GM12878 (cell line): Measurements from ENCODE around the gene BET1. TPM values are rescaled to one million over a fixed set of nuclear protein-coding genes. Genes with fewer than 3 reads are reported as not detected.

ENCODE experiments used
- ATAC-seq: fragments of 200-7000 bp; cut with Tn5 transposase; 3 replicates; pipeline ENCODE4 v1.9.1; 2020; ENCODE audit warnings: mild to moderate bottlenecking, moderate library complexity
- BruUV-seq: library from RNA; stranded (reverse); fragments of 400-500 nt; replicated peaks from 2 replicates; lab custom pipeline; 2021; lab: Mats Ljungman, UMichigan
- CTCF ChIA-PET: fragments of 300-600 bp; sonication (Branson Sonifier 250); formaldehyde crosslinking; extraction: SDS; loops from one replicate; lab custom pipeline; 2021; ENCODE audit warnings: inconsistent platforms; lab: Yijun Ruan, JAX
- POLR2A ChIA-PET: fragments of 350-600 bp; formaldehyde crosslinking; extraction: SDS; loops from one replicate; lab custom pipeline; 2021; ENCODE audit warnings: inconsistent platforms; lab: Charles Lee
- RAD21 ChIA-PET: fragments of 300-600 bp; sonication (Branson Sonifier 250); formaldehyde crosslinking; loops from one replicate; lab custom pipeline; 2023; ENCODE audit warnings: antibody characterized with exemption; ENCODE audit not compliant: unreplicated experiment; lab: Charles Lee
- SMC1A ChIA-PET: fragments of 300-600 bp; sonication (Branson Sonifier 250); formaldehyde crosslinking; loops from one replicate; lab custom pipeline; 2023; ENCODE audit not compliant: unreplicated experiment, uncharacterized antibody; lab: Charles Lee
- DNase-seq: peaks from one replicate; pipeline ENCODE4 v3.0.0-alpha.2; 2011; ENCODE audit warnings: low read depth, low spot score
- FAIRE-seq: peaks from 3 replicates; lab custom pipeline; 2011; peaks lifted over from hg19 to GRCh38; lab: Jason Lieb, UNC
- H2AFZ ChIP-seq: 2 replicates; pipeline ENCODE4 v1.6.0; 2011; ENCODE audit warnings: low read depth, low read length, control low read depth; ENCODE audit not compliant: control insufficient read depth
- H3K27ac ChIP-seq: 2 replicates; pipeline ENCODE4 v1.5.1; 2011; ENCODE audit warnings: control low read depth; ENCODE audit not compliant: control insufficient read depth, insufficient read depth
- H3K27me3 ChIP-seq, 2 experiments: replicated peaks in 1 of 2; 2 replicates each; pipeline versions ENCODE4 v1.6.0 to v1.6.1; 2011; ENCODE audit warnings: low read length in 1 of 2; ENCODE audit not compliant: control insufficient read depth in 2 of 2, insufficient read depth in 2 of 2
- H3K36me3 ChIP-seq, 2 experiments: 2 replicates each; pipeline ENCODE4 v1.5.1; 2011; ENCODE audit warnings: low read length in 1 of 2; ENCODE audit not compliant: control insufficient read depth in 2 of 2, insufficient read depth in 2 of 2
- H3K4me1 ChIP-seq: 2 replicates; pipeline ENCODE4 v1.6.1; 2011; ENCODE audit warnings: mild to moderate bottlenecking, low read length, moderate library complexity, mixed read lengths; ENCODE audit not compliant: control insufficient read depth, insufficient read depth
- H3K4me2 ChIP-seq: 2 replicates; pipeline ENCODE4 v1.6.0; 2011; ENCODE audit warnings: control low read depth; ENCODE audit not compliant: control insufficient read depth, insufficient read depth
- H3K4me3 ChIP-seq: fragments of 200-600 bp; sonication (generic); 2 replicates; pipeline ENCODE4 v1.5.1; 2016
- H3K79me2 ChIP-seq: 2 replicates; pipeline ENCODE4 v1.6.0; 2011; ENCODE audit warnings: low read length; ENCODE audit not compliant: control insufficient read depth, insufficient read depth
- H3K9ac ChIP-seq: 2 replicates; pipeline ENCODE4 v1.8.0; 2011; ENCODE audit warnings: low read length, control low read depth, mixed read lengths; ENCODE audit not compliant: control insufficient read depth, insufficient read depth
- H3K9me3 ChIP-seq: replicated peaks from 3 replicates; pipeline ENCODE4 v1.5.1; 2011; ENCODE audit warnings: mild to moderate bottlenecking, low read length; ENCODE audit not compliant: control insufficient read depth, insufficient read depth
- H4K20me1 ChIP-seq: 2 replicates; pipeline ENCODE4 v1.6.0; 2011; ENCODE audit not compliant: control insufficient read depth, insufficient read depth
- CBFB ChIP-seq: IDR thresholded peaks from 2 replicates; pipeline ENCODE4 v1.6.1; 2016; ENCODE audit warnings: antibody characterized with exemption, low read depth
- NRF1 ChIP-seq: conservative IDR thresholded peaks from 2 replicates; pipeline ENCODE4 v1.6.1; 2011; ENCODE audit warnings: mild to moderate bottlenecking, low read depth, low read length, improper control_type of control experiment
- POLR2A ChIP-seq: IDR thresholded peaks from 2 replicates; pipeline ENCODE4 v1.6.1; 2011; ENCODE audit warnings: low read depth, mild to moderate bottlenecking, low read length
- REST ChIP-seq: IDR thresholded peaks from 2 replicates; pipeline ENCODE4 v1.6.1; 2012; ENCODE audit warnings: mild to moderate bottlenecking, low read depth, low read length
- RFX5 ChIP-seq: IDR thresholded peaks from 2 replicates; pipeline ENCODE4 v1.6.1; 2011; ENCODE audit warnings: low read depth, low read length, improper control_type of control experiment
- SIN3A ChIP-seq: IDR thresholded peaks from 2 replicates; pipeline ENCODE4 v1.6.1; 2012; ENCODE audit warnings: low read depth, low read length, improper control_type of control experiment
- SP1 ChIP-seq: IDR thresholded peaks from one replicate; pipeline ENCODE4 v1.6.1; 2011; ENCODE audit warnings: low read depth, low read length
- SUZ12 ChIP-seq: fragments of 200-600 bp; sonication (generic); IDR thresholded peaks from one replicate; pipeline ENCODE4 v1.6.1; 2018; ENCODE audit warnings: antibody characterized with exemption, mild to moderate bottlenecking; ENCODE audit not compliant: unreplicated experiment
- TAF1 ChIP-seq: IDR thresholded peaks from 2 replicates; pipeline ENCODE4 v1.6.1; 2011; ENCODE audit warnings: mild to moderate bottlenecking, low read depth, low read length, borderline replicate concordance
- ZBTB4 ChIP-seq: fragments of 450-650 bp; formaldehyde crosslinking; IDR thresholded peaks from 2 replicates; pipeline ENCODE4 v1.4.0; 2022; ENCODE audit warnings: mild to moderate bottlenecking, moderate library complexity
- ZBTB40 ChIP-seq: fragments of 450-650 bp; IDR thresholded peaks from 2 replicates; pipeline ENCODE4 v1.6.1; 2016; ENCODE audit warnings: mild to moderate bottlenecking, moderate library complexity, borderline replicate concordance
- ZNF207 ChIP-seq: fragments of 450-650 bp; IDR thresholded peaks from 2 replicates; pipeline ENCODE4 v1.6.1; 2014; ENCODE audit warnings: antibody characterized with exemption, mild to moderate bottlenecking, borderline replicate concordance
- WGBS: methylation state at CpG from one replicate; pipeline ENCODE4 v1.1.6; 2016; ENCODE audit warnings: low lambda C conversion rate; ENCODE audit not compliant: insufficient replicate concordance, insufficient coverage; ENCODE audit errors: missing lambda C conversion rate; 5-methylcytosine and 5-hydroxymethylcytosine counted together
- in situ Hi-C: fragments of 300-500 bp; cut with MboI; formaldehyde crosslinking; loops from 9 replicates; pipeline ENCODE4 v1.14.3; 2018; ENCODE audit warnings: mixed read lengths
- intact Hi-C: fragments of 100-400 bp; cut with micrococcal nuclease; formaldehyde crosslinking; loops from one replicate; pipeline ENCODE4 v1.14.2; 2022; ENCODE audit not compliant: unreplicated experiment
- polyA plus RNA-seq, 11 experiments: library from polyadenylated mRNA; depleted of rRNA in 4 of 11; unstranded in 6 of 11; stranded (reverse) in 5 of 11; fragments of >200 nt; fragmentation: Nextera tagmentation in 4 of 11; fragmentation: Illumina TruSeq in 1 of 11; extraction: Ambion mirVana in 4 of 11; extraction: Trizol in 1 of 11; gene quantifications; 1 replicate in 1 of 11; 2 replicates in 10 of 11; pipeline versions ENCODE4 v1.2.1 to v1.2.3, GENCODE V29; 2011 to 2016; ENCODE audit warnings: inconsistent platforms in 2 of 11, missing spikeins in 2 of 11, low read depth in 1 of 11
- total RNA-seq, 4 experiments: library from RNA; depleted of rRNA in 3 of 4; stranded (reverse); fragments of >200 nt in 3 of 4; fragmentation: Illumina TruSeq in 1 of 4; extraction: Trizol in 1 of 4; gene quantifications; 2 replicates each; pipeline versions ENCODE4 v1.2.1 to v1.2.3, GENCODE V29; 2013 to 2021

The BET1 gene
- total and polyA plus RNA-seq, 10 of the 15 experiments (the other 5 are each of a cell fraction or from before 2014, with no cell fraction given) = 12.5 to 99.5 (median 28.4) TPM

GRCh38 chr7:94012746-94013145 is 8.6 kb upstream of the BET1 start (continued):
- TF ChIP-seq REST = no peak
- TF ChIP-seq SP1 = no peak

- 85% methylated on average over 35 of the region's 35 CpGs for WGBS
- Histone ChIP-seq H4K20me1 (no peaks in the 10 kb centered on the region), H3K27ac (no peak overlapping the region), H3K9ac (no peak overlapping the region), H3K27me3 (no peaks in the 10 kb centered on the region), H3K79me2 (no peaks in the 10 kb centered on the region), H3K36me3 (no peaks in the 10 kb centered on the region), H3K4me3 (no peak overlapping the region), H3K4me1 (no peaks in the 10 kb centered on the region), H3K4me2 (no peak overlapping the region), H3K9me3 (no peaks in the 10 kb centered on the region; the same call in 2 of the 3 replicates), H2AFZ (no peak overlapping the region)
- no peak for DNase-seq
- ChIA-PET SMC1A (interaction anchor here (1.1 to 1.2 kb wide), 3 partner anchors 10 to 16 kb away, joined by 3 to 4 read pairs (median 3); no protein-coding TSS in a partner anchor), RAD21 (interaction anchor here (0.9 to 1.3 kb wide), 2 partner anchors 30 to 75 kb away, joined by 3 read pairs; no protein-coding TSS in a partner anchor), POLR2A (no interaction called here), CTCF (interaction anchor here (0.6 kb wide), 1 partner anchor 49 kb away, joined by 3 read pairs; no protein-coding TSS in a partner anchor)
- in situ Hi-C loops = no loop called here
- FAIRE-seq = no peak
- ATAC-seq = no peak
- BruUV-seq = no TSS peak
- intact Hi-C loops = no loop called here
- no peak for TF ChIP-seq RFX5
- no peak for TF ChIP-seq SIN3A
- TF ChIP-seq ZNF207 = no peak
- TF ChIP-seq SUZ12 = no peak
- no peak for TF ChIP-seq NRF1
- no peak for TF ChIP-seq ZBTB40
- no peak for TF ChIP-seq CBFB
- no peak for TF ChIP-seq ZBTB4 (CRISPR knock-in tag)
- no peak for TF ChIP-seq TAF1
- TF ChIP-seq POLR2A = no peak
These were observed 7.7 kb upstream of the BET1 start for GRCh38 chr7:94011714-94012353.
